GM12873 (cell line): Measurements from ENCODE around the gene SMS.

Experiments used
- CTCF ChIP-seq: IDR thresholded peaks from 2 replicates; pipeline ENCODE4 v1.5.1; 2012; ENCODE audit warnings: low read depth, mild to moderate bottlenecking, moderate library complexity, low read length, control low read depth; ENCODE audit not compliant: insufficient read depth; ENCODE audit errors: missing control alignments

Gene SMS

GRCh38 chrX:21940356-21940829, at the start of gene SMS:
Gene SMS, plus strand, starts transcription at chrX:21940709. Its CDS starts 116 bp downstream, at chrX:21940825.
- TF ChIP-seq CTCF: no peak

GRCh38 chrX:21905313-21905712, 35.2 kb upstream of the SMS start:
- no peak for TF ChIP-seq CTCF

GRCh38 chrX:21905953-21906352, 34.6 kb upstream of the SMS start:
- TF ChIP-seq CTCF: no peak

- TF ChIP-seq CTCF: no peak
Measured at GRCh38 chrX:21907260-21907659, 33.2 kb upstream of the SMS start.

- no peak for TF ChIP-seq CTCF
Measured at GRCh38 chrX:21911481-21911880, 29.0 kb upstream of the SMS start.

GRCh38 chrX:21912220-21912619, 28.3 kb upstream of the SMS start:
- no peak for TF ChIP-seq CTCF

GRCh38 chrX:21912989-21913388, 27.5 kb upstream of the SMS start:
- no peak for TF ChIP-seq CTCF

GRCh38 chrX:21926116-21926515, 14.4 kb upstream of the SMS start:
- no peak for TF ChIP-seq CTCF
